Measurements from ENCODE around the gene EN1. TPM values are rescaled to one million over a fixed set of nuclear protein-coding genes. Genes with fewer than 3 reads are reported as not detected.
A peak's percentile ranks its signal among the peaks of the same experiment; 100 is the strongest.

Gene EN1
- total and polyA plus RNA-seq, 2 donors (not counting 3 experiments of a cell fraction or from before 2014, with no cell fraction given): not detected

DNA sequence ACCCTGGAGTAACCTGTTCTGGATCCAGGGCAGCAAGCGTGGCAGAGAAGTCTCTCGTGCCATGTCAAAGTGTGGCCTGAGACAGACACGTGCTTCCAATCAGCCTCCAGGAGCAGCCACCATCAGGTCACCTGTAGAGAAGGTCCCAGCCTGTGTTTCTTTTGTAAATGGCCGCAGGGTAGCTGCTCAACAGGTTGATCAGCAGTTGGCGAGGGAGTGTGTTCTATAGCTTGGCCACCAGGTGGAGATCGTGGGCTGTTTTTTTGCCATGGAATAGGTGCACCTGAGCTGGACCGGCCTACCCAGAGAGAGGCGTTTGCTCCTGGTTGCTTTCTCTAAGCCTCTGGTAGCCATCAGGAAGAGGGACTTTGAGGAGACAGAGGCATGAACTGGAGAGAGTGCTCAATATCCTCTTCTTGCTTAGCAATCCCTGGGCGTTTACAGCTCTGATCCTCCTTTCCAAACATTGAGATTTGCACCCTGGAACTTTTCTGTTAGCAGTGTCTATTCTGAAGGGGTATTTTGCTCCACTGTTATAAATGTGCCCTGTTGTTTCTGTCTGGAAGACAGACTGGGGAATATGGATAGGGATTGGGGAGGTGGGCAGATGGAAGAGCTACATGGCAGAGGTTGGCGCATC lies 34.2 kb upstream of the EN1 start:
- Histone ChIP-seq H3K9me1 (replicated peaks; ENCODE audit: control insufficient read depth, extremely low read depth, insufficient read depth, low read length) (no peaks in the 10 kb centered on the region), H4K20me1 (replicated peaks; ENCODE audit: control insufficient read depth, extremely low read depth, insufficient read depth, low read length) (no peaks in the 10 kb centered on the region), H3K27ac (ENCODE audit: insufficient read depth, low read depth, low read length) (no peak overlapping the region), H3K9me3 (replicated peaks; ENCODE audit: control insufficient read depth, insufficient read depth, low read length) (no peaks in the 10 kb centered on the region), H3K4me2 (ENCODE audit: insufficient read depth, low read length) (no peak overlapping the region), H3K27me3 (ENCODE audit: control insufficient read depth in 2 of 2, insufficient read depth in 2 of 2, low read length in 2 of 2) (no peaks in the 10 kb centered on the region), H2AFZ (ENCODE audit: low read depth, low read length) (no peak overlapping the region), H3K36me3 (ENCODE audit: control insufficient read depth in 2 of 2, extremely low read depth in 1 of 2, insufficient read depth in 2 of 2, low read length in 2 of 2) (no peaks in the 10 kb centered on the region), H3K4me3 (replicated peaks in 1 of 3; ENCODE audit: insufficient read depth in 1 of 3, low read depth in 1 of 3, low read length in 3 of 3) (no peak overlapping the region), H3K9ac (replicated peaks; ENCODE audit: extremely low read depth, insufficient read depth, low read length) (no peak overlapping the region), H3K79me2 (ENCODE audit: control insufficient read depth, insufficient read depth, low read length) (no peaks in the 10 kb centered on the region), H3K4me1 (ENCODE audit: control insufficient read depth, extremely low read depth, insufficient read depth, low read length) (no peaks in the 10 kb centered on the region)
- no peak for TF ChIP-seq JUN (IDR thresholded peaks at IDR 0.05; ENCODE audit: borderline replicate concordance, insufficient read depth, insufficient read length, low read depth)
- no peak for TF ChIP-seq FOS (IDR thresholded peaks at IDR 0.05; ENCODE audit: borderline replicate concordance, insufficient read depth, low read length)
- no peak for TF ChIP-seq GATA2 (IDR thresholded peaks at IDR 0.05; ENCODE audit: insufficient read depth, insufficient read length, low read depth, low read length)
- TF ChIP-seq POLR2A (IDR thresholded peaks at IDR 0.05; ENCODE audit: low read depth, low read length): no peak
- TF ChIP-seq, protein P1, sequence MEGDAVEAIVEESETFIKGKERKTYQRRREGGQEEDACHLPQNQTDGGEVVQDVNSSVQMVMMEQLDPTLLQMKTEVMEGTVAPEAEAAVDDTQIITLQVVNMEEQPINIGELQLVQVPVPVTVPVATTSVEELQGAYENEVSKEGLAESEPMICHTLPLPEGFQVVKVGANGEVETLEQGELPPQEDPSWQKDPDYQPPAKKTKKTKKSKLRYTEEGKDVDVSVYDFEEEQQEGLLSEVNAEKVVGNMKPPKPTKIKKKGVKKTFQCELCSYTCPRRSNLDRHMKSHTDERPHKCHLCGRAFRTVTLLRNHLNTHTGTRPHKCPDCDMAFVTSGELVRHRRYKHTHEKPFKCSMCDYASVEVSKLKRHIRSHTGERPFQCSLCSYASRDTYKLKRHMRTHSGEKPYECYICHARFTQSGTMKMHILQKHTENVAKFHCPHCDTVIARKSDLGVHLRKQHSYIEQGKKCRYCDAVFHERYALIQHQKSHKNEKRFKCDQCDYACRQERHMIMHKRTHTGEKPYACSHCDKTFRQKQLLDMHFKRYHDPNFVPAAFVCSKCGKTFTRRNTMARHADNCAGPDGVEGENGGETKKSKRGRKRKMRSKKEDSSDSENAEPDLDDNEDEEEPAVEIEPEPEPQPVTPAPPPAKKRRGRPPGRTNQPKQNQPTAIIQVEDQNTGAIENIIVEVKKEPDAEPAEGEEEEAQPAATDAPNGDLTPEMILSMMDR (IDR thresholded peaks at IDR 0.05; ENCODE audit: extremely low read depth in 1 of 2, insufficient read depth in 1 of 2, low read depth in 1 of 2, low read length in 2 of 2): peak; percentile 69 to 86
- FAIRE-seq (peak; percentile 80), DNase-seq (ENCODE audit: low read depth, low spot score) (peak; percentile 41)
- dilution Hi-C loops (cut with MboI; ENCODE audit: extremely low pct_ligation_motif_present, low sequenced_read_pairs): no loop called here
- CTCF ChIA-PET: interaction anchor here (0.6 to 4.0 kb wide), 40 partner anchors 9 to 835 kb away, joined by 3 to 86 read pairs (median 4); no protein-coding TSS in a partner anchor
- BruUV-seq (replicated peaks): no TSS peak
- POLR2A ChIA-PET: no interaction called here
- intact Hi-C loops (cut with micrococcal nuclease): loop anchor here (1.0 to 5.0 kb wide), 5 partner anchors 245 to 596 kb away; no protein-coding TSS in a partner anchor

All from endothelial cell of umbilical vein (primary cell).